GM13977 (cell line): ENCODE measurements around the gene RREB1.

Experiments
- DNase-seq: peaks from one replicate; pipeline ENCODE4 v3.0.0; 2012; ENCODE audit warnings: low spot score
- in situ Hi-C: fragments of 300-500 bp; cut with MboI; formaldehyde crosslinking; loops from one replicate; pipeline ENCODE4 v1.12.0; 2022; ENCODE audit warnings: low sequenced_read_pairs, low pct_unique_long_range_greater_than_20kb, mixed read lengths, inconsistent platforms; ENCODE audit not compliant: unreplicated experiment
- TF ChIP-seq, protein P1 (sequence below): IDR thresholded peaks from 2 replicates; pipeline ENCODE4 v1.5.1; 2012; ENCODE audit warnings: mild to moderate bottlenecking, control low read depth; ENCODE audit not compliant: insufficient read depth; ENCODE audit errors: extremely low read depth, missing control alignments

The RREB1 gene

GRCh38 chr6:7073082-7073820 is 34.5 kb upstream of the RREB1 start:
- in situ Hi-C loops = no loop called here
- TF ChIP-seq, protein P1, sequence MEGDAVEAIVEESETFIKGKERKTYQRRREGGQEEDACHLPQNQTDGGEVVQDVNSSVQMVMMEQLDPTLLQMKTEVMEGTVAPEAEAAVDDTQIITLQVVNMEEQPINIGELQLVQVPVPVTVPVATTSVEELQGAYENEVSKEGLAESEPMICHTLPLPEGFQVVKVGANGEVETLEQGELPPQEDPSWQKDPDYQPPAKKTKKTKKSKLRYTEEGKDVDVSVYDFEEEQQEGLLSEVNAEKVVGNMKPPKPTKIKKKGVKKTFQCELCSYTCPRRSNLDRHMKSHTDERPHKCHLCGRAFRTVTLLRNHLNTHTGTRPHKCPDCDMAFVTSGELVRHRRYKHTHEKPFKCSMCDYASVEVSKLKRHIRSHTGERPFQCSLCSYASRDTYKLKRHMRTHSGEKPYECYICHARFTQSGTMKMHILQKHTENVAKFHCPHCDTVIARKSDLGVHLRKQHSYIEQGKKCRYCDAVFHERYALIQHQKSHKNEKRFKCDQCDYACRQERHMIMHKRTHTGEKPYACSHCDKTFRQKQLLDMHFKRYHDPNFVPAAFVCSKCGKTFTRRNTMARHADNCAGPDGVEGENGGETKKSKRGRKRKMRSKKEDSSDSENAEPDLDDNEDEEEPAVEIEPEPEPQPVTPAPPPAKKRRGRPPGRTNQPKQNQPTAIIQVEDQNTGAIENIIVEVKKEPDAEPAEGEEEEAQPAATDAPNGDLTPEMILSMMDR = no peak
- no peak for DNase-seq

DNA sequence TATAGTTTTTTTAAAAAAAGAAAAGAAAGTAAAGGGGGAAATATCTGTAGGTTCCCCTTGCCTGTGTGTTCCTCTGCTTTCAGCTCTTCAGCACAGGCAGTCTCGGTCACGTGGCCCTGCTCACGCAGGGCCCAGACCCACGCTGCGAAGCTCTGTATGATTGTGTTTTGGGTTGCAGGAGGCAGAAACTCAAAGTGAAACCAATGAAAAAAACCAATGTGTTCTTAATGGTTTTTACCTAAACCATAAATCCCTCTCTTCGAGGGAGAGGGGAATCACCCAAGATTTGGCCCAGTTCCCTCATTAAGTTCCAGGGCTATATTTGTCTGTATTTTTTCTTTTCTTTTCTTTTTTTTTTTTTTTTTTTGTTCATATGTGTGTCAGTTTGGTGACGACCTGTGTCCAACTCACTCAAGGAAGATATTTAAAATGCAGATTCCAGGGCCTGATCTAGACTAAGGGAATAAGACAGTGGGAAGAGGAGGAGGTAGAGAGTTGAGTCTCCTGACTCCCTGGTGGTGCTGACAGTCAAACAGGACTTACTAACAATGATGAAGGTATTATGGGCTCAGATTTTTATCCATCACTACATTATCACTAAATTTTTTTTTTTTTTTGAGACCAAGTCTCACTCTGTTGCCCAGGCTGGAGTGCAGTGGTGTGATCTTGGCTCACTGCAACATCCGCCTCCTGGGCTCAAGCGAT is 33.8 kb upstream of the RREB1 start:
- in situ Hi-C loops = no loop called here
- TF ChIP-seq, protein P1 = no peak
- peak; percentile 89 for DNase-seq

DNA sequence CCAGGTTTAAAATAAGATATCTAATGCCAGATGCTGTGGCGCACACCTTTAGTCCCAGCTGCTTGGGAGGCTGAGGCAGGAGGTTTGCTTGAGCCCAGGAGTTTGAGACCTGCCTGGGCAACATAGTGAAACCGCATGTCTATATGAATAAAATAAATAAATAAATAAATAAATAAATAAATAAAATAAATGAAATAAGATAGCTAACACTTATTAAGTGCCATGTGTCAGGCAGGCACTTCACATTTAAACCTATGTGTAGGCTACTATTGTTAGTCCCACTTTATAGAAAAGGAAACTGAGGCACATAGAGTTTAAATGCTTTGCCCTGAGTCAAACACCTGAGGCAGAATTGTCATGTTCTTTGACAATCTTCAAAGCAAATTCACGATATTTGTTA is 32.9 kb upstream of the RREB1 start:
- in situ Hi-C loops = no loop called here
- no peak for DNase-seq
- TF ChIP-seq, protein P1 = no peak

GRCh38 chr6:7075341-7076000 is 32.3 kb upstream of the RREB1 start:
- DNase-seq = no peak
- in situ Hi-C loops = no loop called here
- TF ChIP-seq, protein P1 = no peak

DNA sequence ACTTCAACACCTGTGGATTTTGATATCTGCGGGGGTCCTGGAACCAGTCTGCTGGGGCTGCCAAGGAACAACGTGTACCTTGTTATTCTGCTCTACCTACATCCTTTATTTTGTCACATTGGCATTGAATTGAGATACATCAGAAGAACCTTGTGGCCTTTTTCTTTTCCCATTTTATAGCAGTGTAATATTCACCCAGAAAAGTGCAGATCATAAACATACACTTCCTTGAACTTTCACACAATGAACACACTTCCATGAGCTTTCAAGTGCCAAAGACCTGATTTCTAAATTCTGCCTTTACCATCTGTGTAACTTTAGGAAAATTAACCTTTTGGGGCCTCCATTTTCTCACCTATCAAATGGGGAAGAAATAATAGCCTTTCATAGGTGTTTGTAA is 29.9 kb upstream of the RREB1 start:
- DNase-seq = no peak
- TF ChIP-seq, protein P1 = no peak
- in situ Hi-C loops = no loop called here

DNA sequence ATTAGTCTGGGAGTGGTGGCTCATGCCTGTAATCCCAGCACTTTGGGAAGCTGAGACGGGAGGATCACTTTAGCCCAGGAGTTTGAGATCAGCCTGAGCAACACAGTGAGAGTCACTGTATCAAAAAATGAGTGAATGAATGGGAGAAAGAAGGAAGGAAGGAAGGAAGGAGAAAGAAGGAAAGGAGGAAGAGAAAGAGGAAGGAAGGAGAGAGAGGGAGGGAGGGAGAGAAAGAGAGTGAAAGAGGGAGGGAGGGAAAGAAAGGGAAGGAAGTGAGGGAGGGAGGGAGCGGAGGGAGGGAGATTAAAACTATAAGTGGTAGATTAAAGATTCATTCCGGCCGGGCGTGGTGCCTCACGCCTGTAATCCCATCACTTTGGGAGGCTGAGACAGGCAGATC is 28.9 kb upstream of the RREB1 start:
- DNase-seq = no peak
- in situ Hi-C loops = no loop called here
- TF ChIP-seq, protein P1 = no peak
